Measurements from ENCODE around the gene KANSL1. TPM values are rescaled to one million over a fixed set of nuclear protein-coding genes. Genes with fewer than 3 reads are reported as not detected.

KANSL1 gene
- total RNA-seq, 1 donor from 2014 or later, result 61.4 TPM

- Mint-ChIP-seq H3K36me3 (ENCODE audit: low read depth) (no peaks in the 10 kb centered on the region), H3K27ac (ENCODE audit: unreplicated experiment) (no peak overlapping the region)
These were observed 191.6 kb downstream of the KANSL1 start for GRCh38 chr17:46001390-46002310.

DNA sequence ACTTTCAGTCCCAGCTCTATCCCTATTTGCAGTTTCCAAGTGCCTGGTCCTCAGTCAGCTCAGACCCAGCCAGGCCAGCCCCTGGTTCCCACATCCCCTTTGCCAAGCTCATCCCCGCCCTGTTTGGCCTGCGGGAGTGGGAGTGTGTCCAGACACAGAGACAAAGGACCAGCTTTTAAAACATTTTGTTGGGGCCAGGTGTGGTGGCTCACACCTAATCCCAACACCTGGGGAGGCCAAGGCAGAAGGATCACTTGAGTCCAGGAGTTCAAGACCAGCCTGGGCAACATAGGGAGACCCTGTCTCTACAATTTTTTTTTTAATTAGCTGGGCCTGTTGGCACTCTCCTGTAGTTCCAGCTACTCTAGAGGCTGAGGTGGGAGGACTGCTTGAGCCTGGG is 192.5 kb downstream of the KANSL1 start:
- Mint-ChIP-seq H3K9me3 (ENCODE audit: low read depth) (no peaks in the 10 kb centered on the region), H3K27me3 (ENCODE audit: low read depth) (no peaks in the 10 kb centered on the region), H3K36me3 (ENCODE audit: low read depth) (no peaks in the 10 kb centered on the region), H3K4me1 (ENCODE audit: low read depth) (peaks cover 18% of the 10 kb centered on the region), H3K4me3 (ENCODE audit: unreplicated experiment) (no peak overlapping the region), H3K27ac (ENCODE audit: unreplicated experiment) (no peak overlapping the region)
- DNase-seq (ENCODE audit: low spot score), result no peak
- TF ChIP-seq CTCF (IDR thresholded peaks at IDR 0.05), result no peak

More at GRCh38 chr17:46001390-46002310, 191.6 kb downstream of the KANSL1 start:
- DNase-seq (ENCODE audit: low spot score), result no peak
- no peaks in the 10 kb centered on the region for H3K9me3 Mint-ChIP-seq (ENCODE audit: low read depth)
- H3K4me3 Mint-ChIP-seq (ENCODE audit: unreplicated experiment), result no peak overlapping the region
- peaks cover 18% of the 10 kb centered on the region for H3K4me1 Mint-ChIP-seq (ENCODE audit: low read depth)
- TF ChIP-seq CTCF (IDR thresholded peaks at IDR 0.05), result no peak
- H3K27me3 Mint-ChIP-seq (ENCODE audit: low read depth), result no peaks in the 10 kb centered on the region

DNA sequence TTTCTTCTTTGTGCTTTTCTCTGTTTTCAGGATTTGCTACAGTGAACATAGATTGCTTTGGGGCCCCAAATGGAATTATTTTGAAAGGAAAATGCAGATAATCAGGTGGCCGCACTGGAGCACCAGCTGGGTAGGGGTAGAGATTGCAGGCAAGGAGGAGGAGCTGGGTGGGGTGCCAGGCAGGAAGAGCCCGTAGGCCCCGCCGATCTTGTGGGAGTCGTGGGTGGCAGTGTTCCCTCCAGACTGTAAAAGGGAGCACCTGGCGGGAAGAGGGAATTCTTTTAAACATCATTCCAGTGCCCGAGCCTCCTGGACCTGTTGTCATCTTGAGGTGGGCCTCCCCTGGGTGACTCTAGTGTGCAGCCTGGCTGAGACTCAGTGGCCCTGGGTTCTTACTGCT is 192.9 kb downstream of the KANSL1 start:
- H3K27me3 Mint-ChIP-seq (ENCODE audit: low read depth), result no peaks in the 10 kb centered on the region

GRCh38 chr17:45999900-46000290 is 193.3 kb downstream of the KANSL1 start:
- no peaks in the 10 kb centered on the region for H3K27me3 Mint-ChIP-seq (ENCODE audit: low read depth)
- no peaks in the 10 kb centered on the region for H3K36me3 Mint-ChIP-seq (ENCODE audit: low read depth)
- no peak overlapping the region for H3K27ac Mint-ChIP-seq (ENCODE audit: unreplicated experiment)
- H3K4me3 Mint-ChIP-seq (ENCODE audit: unreplicated experiment), result no peak overlapping the region
- no peak for TF ChIP-seq CTCF (IDR thresholded peaks at IDR 0.05)
- H3K4me1 Mint-ChIP-seq (ENCODE audit: low read depth), result peaks cover 18% of the 10 kb centered on the region
- no peaks in the 10 kb centered on the region for H3K9me3 Mint-ChIP-seq (ENCODE audit: low read depth)
- no peak for DNase-seq (ENCODE audit: low spot score)

More for the DNA sequence above, 192.9 kb downstream of the KANSL1 start:
- TF ChIP-seq CTCF (IDR thresholded peaks at IDR 0.05), result no peak
- no peak for DNase-seq (ENCODE audit: low spot score)
- Mint-ChIP-seq H3K36me3 (ENCODE audit: low read depth) (no peaks in the 10 kb centered on the region), H3K4me3 (ENCODE audit: unreplicated experiment) (no peak overlapping the region), H3K4me1 (ENCODE audit: low read depth) (peaks cover 18% of the 10 kb centered on the region), H3K27ac (ENCODE audit: unreplicated experiment) (no peak overlapping the region), H3K9me3 (ENCODE audit: low read depth) (no peaks in the 10 kb centered on the region)

GRCh38 chr17:45998987-45999899 is 194.0 kb downstream of the KANSL1 start, which contains the start of gene STH:
STH (plus strand) TSS chr17:45999250; CDS start chr17:45999280, 30 bp downstream.
- Mint-ChIP-seq H3K27me3 (ENCODE audit: low read depth) (no peaks in the 10 kb centered on the region), H3K4me3 (ENCODE audit: unreplicated experiment) (no peak within 1 kb of the TSS), H3K4me1 (ENCODE audit: low read depth) (peaks cover 14% of the 10 kb centered on the region), H3K9me3 (ENCODE audit: low read depth) (no peaks in the 10 kb centered on the region), H3K27ac (ENCODE audit: unreplicated experiment) (no peak within 1 kb of the TSS), H3K36me3 (ENCODE audit: low read depth) (no peaks in the 10 kb centered on the region)
- no peak for TF ChIP-seq CTCF (IDR thresholded peaks at IDR 0.05)
- DNase-seq (ENCODE audit: low spot score), result no peak
